Occipital lobe (tissue), 2 donors: ENCODE measurements around the gene DHRS4L2. TPM values are rescaled to one million over a fixed set of nuclear protein-coding genes. Genes with fewer than 3 reads are reported as not detected.

ENCODE experiments used
- DNase-seq: peaks from one replicate; lab custom pipeline; 2025; lab: John Stamatoyannopoulos, UW
- total RNA-seq: library from RNA; depleted of rRNA; stranded (reverse); fragments of >200 nt; gene quantifications from one replicate; pipeline ENCODE4 v1.2.3, GENCODE V29; 2014

The DHRS4L2 gene
- total RNA-seq, 1 donor from 2014 or later, result 1.9 TPM

DNA sequence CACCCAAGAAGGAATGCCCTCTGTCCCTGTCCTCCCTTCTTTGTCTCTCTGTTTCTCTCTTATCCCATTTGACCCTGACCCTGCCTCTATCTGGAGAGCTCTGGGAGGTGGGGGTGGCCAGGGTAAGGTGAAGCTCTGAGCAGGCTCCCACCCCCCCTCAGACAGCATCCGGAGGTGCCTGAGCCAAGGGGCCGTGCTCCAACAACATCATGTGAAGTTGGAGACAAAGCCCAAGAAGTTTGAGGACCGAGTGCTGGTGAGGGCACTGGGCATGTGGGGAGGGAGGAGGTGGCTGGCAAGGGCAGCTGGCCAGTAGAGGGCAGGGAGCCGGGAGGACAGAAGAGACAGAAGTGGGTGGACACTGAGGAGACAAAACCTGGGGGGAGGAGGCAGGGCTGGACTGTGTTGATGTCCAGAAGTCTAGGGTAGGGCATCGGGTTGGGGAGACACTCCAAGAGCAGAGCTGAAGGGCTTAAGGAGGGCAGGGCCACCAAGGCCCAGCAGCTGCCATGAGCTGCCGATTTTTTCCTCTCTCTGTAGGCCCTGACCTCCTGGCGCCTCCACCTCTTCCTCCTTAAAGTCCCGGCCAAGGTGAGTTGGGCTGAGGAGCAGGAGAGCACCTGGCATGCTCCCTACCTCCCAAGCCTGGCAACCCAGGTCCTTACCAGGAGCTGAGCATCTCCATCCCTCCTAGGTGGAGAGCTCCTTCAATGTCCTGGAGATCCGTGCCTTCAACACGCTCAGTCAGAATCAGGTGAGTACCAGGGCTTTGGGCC is 65.0 kb downstream of the DHRS4L2 start:
- DNase-seq, result no peak

- DNase-seq, result no peak
Observed at GRCh38 chr14:24054324-24054641, 65.6 kb downstream of the DHRS4L2 start.

DNA sequence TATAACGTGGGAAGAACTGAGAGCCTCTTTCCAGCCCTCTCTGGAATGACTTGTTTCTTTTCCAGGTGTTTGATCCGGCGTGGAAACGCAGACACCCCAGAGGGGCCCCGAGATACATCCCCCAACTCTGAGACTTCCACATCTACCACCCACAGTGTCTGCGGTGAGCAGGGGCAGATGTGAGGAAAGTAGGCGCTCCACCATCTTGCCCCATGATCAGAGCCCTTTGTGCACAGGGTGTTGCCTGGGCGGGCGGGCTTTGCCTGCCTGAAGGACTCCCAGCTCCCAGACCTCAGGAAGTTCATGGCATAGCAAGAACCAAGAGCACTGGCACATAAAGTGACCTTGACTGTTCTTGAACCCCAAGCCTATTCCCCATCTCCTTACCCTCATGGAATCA is 65.9 kb downstream of the DHRS4L2 start:
- no peak for DNase-seq

Other genes starting within 250 kb of the DHRS4L2 start
- 4.4 TPM for gene DHRS4, start 35.2 kb upstream of the DHRS4L2 start, total RNA-seq
- gene CARMIL3, start 63.1 kb downstream of the DHRS4L2 start, total RNA-seq, result 24.2 TPM
- 10.8 TPM for gene CPNE6, start 82.6 kb downstream of the DHRS4L2 start, total RNA-seq
- 1.1 TPM for gene PCK2, start 105.4 kb downstream of the DHRS4L2 start, total RNA-seq
- 60.0 TPM for gene DCAF11, start 125.8 kb downstream of the DHRS4L2 start, total RNA-seq
- gene NRL, start 126.0 kb downstream of the DHRS4L2 start, total RNA-seq, result 0.94 TPM
- not detected for gene FITM1, start 141.7 kb downstream of the DHRS4L2 start, total RNA-seq
- 24.5 TPM for gene PSME1, start 147.3 kb downstream of the DHRS4L2 start, total RNA-seq
- 9.5 TPM for gene EMC9, start 152.7 kb downstream of the DHRS4L2 start, total RNA-seq
- 26.0 TPM for gene PSME2, start 157.7 kb downstream of the DHRS4L2 start, total RNA-seq
- 20.4 TPM for gene RNF31, start 158.6 kb downstream of the DHRS4L2 start, total RNA-seq
- gene IRF9, start 172.3 kb downstream of the DHRS4L2 start, total RNA-seq, result 20.7 TPM
- 20.4 TPM for gene REC8, start 183.2 kb downstream of the DHRS4L2 start, total RNA-seq
- gene IPO4, start 199.9 kb downstream of the DHRS4L2 start, total RNA-seq, result 11.7 TPM
- gene TM9SF1, start 206.5 kb downstream of the DHRS4L2 start, total RNA-seq, result 20.6 TPM
- gene TSSK4, start 216.8 kb downstream of the DHRS4L2 start, total RNA-seq, result not detected
- gene CHMP4A, start 224.6 kb downstream of the DHRS4L2 start, total RNA-seq, result 41.5 TPM
- gene MDP1, start 227.1 kb downstream of the DHRS4L2 start, total RNA-seq, result 15.6 TPM
- gene NEDD8, start 243.4 kb downstream of the DHRS4L2 start, total RNA-seq, result 51.3 TPM
- 38.8 TPM for gene GMPR2, start 244.0 kb downstream of the DHRS4L2 start, total RNA-seq